K562 treated with DMSO at 1 percent for 48 hours (cell line): ENCODE data around the gene DHH. TPM values are rescaled to one million over a fixed set of nuclear protein-coding genes. Genes with fewer than 3 reads are reported as not detected.

ENCODE experiments used
- total RNA-seq: library from RNA; unstranded; fragments of 300-600 nt; gene quantifications from 2 replicates; pipeline ENCODE4 v1.2.3, GENCODE V29; 2022; ENCODE audit warnings: low replicate concordance; ENCODE audit errors: extremely low read depth

DHH gene
- not detected in 2 replicates for total RNA-seq

GRCh38 chr12:49094160-49094974 is at the start of gene DHH:
DHH (minus strand) TSS chr12:49094801; CDS start chr12:49094512, 289 bp downstream.

GRCh38 chr12:49131051-49131893 is 36.7 kb upstream of the DHH start, which contains the start of gene TUBA1B:
TUBA1B (minus strand) TSS chr12:49131395; CDS start chr12:49131300, 95 bp downstream.

GRCh38 chr12:49110464-49111155 is 16.0 kb upstream of the DHH start, which contains the start of gene LMBR1L:
LMBR1L (minus strand) TSS chr12:49110847; CDS start chr12:49110555, 292 bp downstream.

GRCh38 chr12:49069507-49070346 is 24.9 kb downstream of the DHH start, which contains the start of gene RHEBL1:
RHEBL1 (minus strand) TSS chr12:49069979; CDS start chr12:49069785, 194 bp downstream.

GRCh38 chr12:49060237-49061156 is 34.1 kb downstream of the DHH start, which contains the start of gene KMT2D:
KMT2D (minus strand) TSS chr12:49060794; CDS start chr12:49055324, 5,470 bp downstream.

Other genes with a start within 250 kb of the DHH start
- not detected in 2 replicates for gene DDX23, start 242.6 kb downstream of the DHH start, total RNA-seq
- not detected in 2 replicates for gene RND1, start 228.9 kb downstream of the DHH start, total RNA-seq
- gene FKBP11, start 169.3 kb downstream of the DHH start, total RNA-seq, result not detected in 2 replicates
- gene ARF3, start 137.3 kb downstream of the DHH start, total RNA-seq, result 226 TPM in 1 of 2 replicates, not detected in the other
- not detected in 2 replicates for gene WNT10B, start 123.1 kb downstream of the DHH start, total RNA-seq
- gene WNT1, start 116.5 kb downstream of the DHH start, total RNA-seq, result not detected in 2 replicates
- gene DDN, start 95.4 kb downstream of the DHH start, total RNA-seq, result not detected in 2 replicates
- not detected in 2 replicates for gene PRKAG1, start 76.0 kb downstream of the DHH start, total RNA-seq
- not detected in 2 replicates for gene KMT2D, start 34.0 kb downstream of the DHH start, total RNA-seq
- gene RHEBL1, start 24.8 kb downstream of the DHH start, total RNA-seq, result not detected in 2 replicates
- not detected in 2 replicates for gene LMBR1L, start 16.0 kb upstream of the DHH start, total RNA-seq
- gene TUBA1B, start 36.6 kb upstream of the DHH start, total RNA-seq, result 2,062 and 2,220 TPM in 2 replicates
- not detected in 2 replicates for gene TUBA1A, start 94.3 kb upstream of the DHH start, total RNA-seq
- 927 TPM in 1 of 2 replicates, not detected in the other for gene TUBA1C, start 170.3 kb upstream of the DHH start, total RNA-seq
- gene PRPH, start 200.3 kb upstream of the DHH start, total RNA-seq, result not detected in 2 replicates
- gene TROAP, start 228.5 kb upstream of the DHH start, total RNA-seq, result not detected in 2 replicates
- gene C1QL4, start 242.4 kb upstream of the DHH start, total RNA-seq, result not detected in 2 replicates